ENCODE measurements around the gene CPZ. TPM values are rescaled to one million over a fixed set of nuclear protein-coding genes. Genes with fewer than 3 reads are reported as not detected.
"Not testable (repeated sequence)": the region's sequence is repeated elsewhere in the genome, so short reads cannot be mapped to it uniquely, and the experiment has no call there.

CPZ gene
- total RNA-seq, 1 donor from 2014 or later = 0.67 TPM

- Histone ChIP-seq H3K36me3 (ENCODE audit: control insufficient read depth, insufficient read depth, low read length) (no peaks in the 10 kb centered on the region), H3K4me3 (ENCODE audit: low read depth, low read length) (no peak overlapping the region), H3K27me3 (ENCODE audit: control insufficient read depth, insufficient read depth, low read length) (peaks cover 30% of the 10 kb centered on the region)
- no peak for TF ChIP-seq CTCF (IDR thresholded peaks at IDR 0.05; ENCODE audit: insufficient read depth, low read length, poor library complexity, severe bottlenecking)
- no peak for DNase-seq (ENCODE audit: low read depth)
Measured at GRCh38 chr4:8648816-8649630, 56.5 kb downstream of the CPZ start.

- Histone ChIP-seq H3K4me3 (ENCODE audit: low read depth, low read length) (no peak overlapping the region), H3K27me3 (ENCODE audit: control insufficient read depth, insufficient read depth, low read length) (peaks cover 30% of the 10 kb centered on the region), H3K36me3 (ENCODE audit: control insufficient read depth, insufficient read depth, low read length) (no peaks in the 10 kb centered on the region)
- no peak for TF ChIP-seq CTCF (IDR thresholded peaks at IDR 0.05; ENCODE audit: insufficient read depth, low read length, poor library complexity, severe bottlenecking)
- DNase-seq (ENCODE audit: low read depth) = no peak
Measured at GRCh38 chr4:8649631-8650361, 57.2 kb downstream of the CPZ start.

- DNase-seq (ENCODE audit: low read depth) = no peak
- Histone ChIP-seq H3K27me3 (ENCODE audit: control insufficient read depth, insufficient read depth, low read length) (peaks cover 18% of the 10 kb centered on the region), H3K36me3 (ENCODE audit: control insufficient read depth, insufficient read depth, low read length) (no peaks in the 10 kb centered on the region), H3K4me3 (ENCODE audit: low read depth, low read length) (no peak overlapping the region)
- TF ChIP-seq CTCF (IDR thresholded peaks at IDR 0.05; ENCODE audit: insufficient read depth, low read length, poor library complexity, severe bottlenecking) = no peak
Measured at GRCh38 chr4:8651661-8652180, 59.2 kb downstream of the CPZ start.

GRCh38 chr4:8652181-8653078 lies 59.9 kb downstream of the CPZ start:
- H3K36me3 ChIP-seq (ENCODE audit: control insufficient read depth, insufficient read depth, low read length) = no peaks in the 10 kb centered on the region
- no peak overlapping the region for H3K4me3 ChIP-seq (ENCODE audit: low read depth, low read length)
- H3K27me3 ChIP-seq (ENCODE audit: control insufficient read depth, insufficient read depth, low read length) = peaks cover 16% of the 10 kb centered on the region
- no peak for TF ChIP-seq CTCF (IDR thresholded peaks at IDR 0.05; ENCODE audit: insufficient read depth, low read length, poor library complexity, severe bottlenecking)
- DNase-seq (ENCODE audit: low read depth) = no peak

- TF ChIP-seq CTCF (IDR thresholded peaks at IDR 0.05; ENCODE audit: insufficient read depth, low read length, poor library complexity, severe bottlenecking) = no peak
- H3K4me3 ChIP-seq (ENCODE audit: low read depth, low read length) = no peak overlapping the region
- peaks cover 15% of the 10 kb centered on the region for H3K27me3 ChIP-seq (ENCODE audit: control insufficient read depth, insufficient read depth, low read length)
- no peaks in the 10 kb centered on the region for H3K36me3 ChIP-seq (ENCODE audit: control insufficient read depth, insufficient read depth, low read length)
- DNase-seq (ENCODE audit: low read depth) = no peak
Measured at GRCh38 chr4:8653326-8654000, 60.9 kb downstream of the CPZ start.

- not testable (repeated sequence) for H3K4me3 ChIP-seq (ENCODE audit: low read depth, low read length); H3K36me3 ChIP-seq (ENCODE audit: control insufficient read depth, insufficient read depth, low read length); H3K27me3 ChIP-seq (ENCODE audit: control insufficient read depth, insufficient read depth, low read length); DNase-seq (ENCODE audit: low read depth)
Measured at GRCh38 chr4:8654139-8654538, 61.6 kb downstream of the CPZ start.
